ENCODE results near the gene RFPL4AL1. TPM values are rescaled to one million over a fixed set of nuclear protein-coding genes. Genes with fewer than 3 reads are reported as not detected.

RFPL4AL1 gene
- polyA plus RNA-seq, 10 donors, result 0.14 to 1.4 (median 0.45) TPM; not detected in 3

Other genes with a start within 250 kb of the RFPL4AL1 start
- 1 to 10 TPM in 9 of 10 donors, under 1 TPM in 1; 0.90 to 6.8 (median 3.3) TPM for gene SBK2, start 232.0 kb upstream of the RFPL4AL1 start, polyA plus RNA-seq (ENCODE audit: insufficient read length in 10 of 10)
- under 1 TPM in 3 of 10 donors, not detected in 7; 0.12 to 0.49 (median 0.12) TPM for gene SBK3, start 223.6 kb upstream of the RFPL4AL1 start, polyA plus RNA-seq (ENCODE audit: insufficient read length in 10 of 10)
- 10 to 100 TPM in 6 of 10 donors, 1 to 10 TPM in 4; 9.2 to 14.7 (median 10.4) TPM for gene ZNF579, start 188.3 kb upstream of the RFPL4AL1 start, polyA plus RNA-seq (ENCODE audit: insufficient read length in 10 of 10)
- 10 to 100 TPM in 8 of 10 donors, 1 to 10 TPM in 2; 8.5 to 13.3 (median 11.1) TPM for gene FIZ1, start 169.6 kb upstream of the RFPL4AL1 start, polyA plus RNA-seq (ENCODE audit: insufficient read length in 10 of 10)
- gene ZNF524, start 168.8 kb upstream of the RFPL4AL1 start, polyA plus RNA-seq (ENCODE audit: insufficient read length in 10 of 10), result 1 to 10 TPM; 4.6 to 9.1 (median 7.2) TPM
- 1 to 10 TPM; 5.0 to 8.7 (median 6.5) TPM for gene ZNF865, start 163.5 kb upstream of the RFPL4AL1 start, polyA plus RNA-seq (ENCODE audit: insufficient read length in 10 of 10)
- 1 to 10 TPM; 5.9 to 9.1 (median 7.5) TPM for gene ZNF784, start 144.6 kb upstream of the RFPL4AL1 start, polyA plus RNA-seq (ENCODE audit: insufficient read length in 10 of 10)
- 10 to 100 TPM; 17.4 to 27.7 (median 18.9) TPM for gene ZNF580, start 128.1 kb upstream of the RFPL4AL1 start, polyA plus RNA-seq (ENCODE audit: insufficient read length in 10 of 10)
- 10 to 100 TPM; 17.3 to 29.8 (median 24.3) TPM for gene ZNF581, start 125.5 kb upstream of the RFPL4AL1 start, polyA plus RNA-seq (ENCODE audit: insufficient read length in 10 of 10)
- gene CCDC106, start 120.9 kb upstream of the RFPL4AL1 start, polyA plus RNA-seq (ENCODE audit: insufficient read length in 10 of 10), result 10 to 100 TPM; 10.2 to 17.7 (median 12.1) TPM
- 100 to 1,000 TPM in 7 of 10 donors, 10 to 100 TPM in 3; 94.9 to 144 (median 118) TPM for gene U2AF2, start 114.1 kb upstream of the RFPL4AL1 start, polyA plus RNA-seq (ENCODE audit: insufficient read length in 10 of 10)
- gene EPN1, start 93.9 kb upstream of the RFPL4AL1 start, polyA plus RNA-seq (ENCODE audit: insufficient read length in 10 of 10), result 10 to 100 TPM; 59.0 to 99.0 (median 74.3) TPM
- gene NLRP9, start 30.7 kb upstream of the RFPL4AL1 start, polyA plus RNA-seq (ENCODE audit: insufficient read length in 10 of 10), result under 1 TPM in 2 of 10 donors, not detected in 8; 0.07 to 0.08 TPM
- gene RFPL4A, start 10.0 kb upstream of the RFPL4AL1 start, polyA plus RNA-seq (ENCODE audit: insufficient read length in 10 of 10), result under 1 TPM in 5 of 10 donors, not detected in 5; 0.27 to 0.51 (median 0.34) TPM
- gene NLRP11, start 62.9 kb downstream of the RFPL4AL1 start, polyA plus RNA-seq (ENCODE audit: insufficient read length in 10 of 10), result under 1 TPM in 2 of 10 donors, not detected in 8; 0.03 to 0.06 TPM
- gene NLRP4, start 67.4 kb downstream of the RFPL4AL1 start, polyA plus RNA-seq (ENCODE audit: insufficient read length in 10 of 10), result not detected
- not detected for gene NLRP13, start 163.2 kb downstream of the RFPL4AL1 start, polyA plus RNA-seq (ENCODE audit: insufficient read length in 10 of 10)
- gene NLRP8, start 178.7 kb downstream of the RFPL4AL1 start, polyA plus RNA-seq (ENCODE audit: insufficient read length in 10 of 10), result not detected
- gene NLRP5, start 217.7 kb downstream of the RFPL4AL1 start, polyA plus RNA-seq (ENCODE audit: insufficient read length in 10 of 10), result under 1 TPM in 2 of 10 donors, not detected in 8; 0.13 to 0.26 TPM